Neural progenitor cell (in vitro differentiated cells): ENCODE measurements around the gene OLFM1. TPM values are rescaled to one million over a fixed set of nuclear protein-coding genes. Genes with fewer than 3 reads are reported as not detected.

Experiments
- DNase-seq: peaks from one replicate; pipeline ENCODE4 v3.0.0-alpha.2; 2016; ENCODE audit warnings: low spot score
- H2AFZ ChIP-seq: fragments of 200-600 bp; sonication (generic); replicated peaks from 2 replicates; pipeline ENCODE4 v1.6.1; 2016; ENCODE audit warnings: antibody characterized with exemption
- H3F3A ChIP-seq: fragments of 200-600 bp; sonication (generic); 2 replicates; pipeline ENCODE4 v1.6.1; 2016; ENCODE audit warnings: antibody characterized with exemption, low read depth
- H3K27ac ChIP-seq: fragments of 200-600 bp; sonication (generic); 2 replicates; pipeline ENCODE4 v1.5.1; 2016; ENCODE audit warnings: mild to moderate bottlenecking
- H3K27me3 ChIP-seq: fragments of 200-600 bp; sonication (generic); 2 replicates; pipeline ENCODE4 v1.6.1; 2016; ENCODE audit warnings: mild to moderate bottlenecking, moderate library complexity
- H3K36me3 ChIP-seq: fragments of 200-600 bp; sonication (generic); 2 replicates; pipeline ENCODE4 v1.5.1; 2016
- H3K4me1 ChIP-seq: fragments of 200-600 bp; sonication (generic); 2 replicates; pipeline ENCODE4 v1.6.1; 2016; ENCODE audit warnings: mixed run types
- H3K4me2 ChIP-seq: fragments of 200-600 bp; sonication (generic); 2 replicates; pipeline ENCODE4 v1.6.1; 2016
- H3K4me3 ChIP-seq: fragments of 200-600 bp; sonication (generic); 2 replicates; pipeline ENCODE4 v1.5.1; 2016
- H3K79me2 ChIP-seq: fragments of 200-600 bp; sonication (generic); 2 replicates; pipeline ENCODE4 v1.6.1; 2016; ENCODE audit warnings: low read depth
- H3K9ac ChIP-seq: fragments of 200-600 bp; sonication (generic); 2 replicates; pipeline ENCODE4 v1.6.1; 2016
- H3K9me3 ChIP-seq: fragments of 200-600 bp; sonication (generic); 2 replicates; pipeline ENCODE4 v1.5.1; 2016; ENCODE audit warnings: low read depth
- H4K20me1 ChIP-seq: fragments of 200-600 bp; sonication (generic); 2 replicates; pipeline ENCODE4 v1.6.1; 2016; ENCODE audit warnings: low read depth
- H3K27ac Mint-ChIP-seq: 3 replicates; pipeline ENCODE4 v1.8.0; 2021; ENCODE audit warnings: mixed read lengths
- H3K27me3 Mint-ChIP-seq: 2 replicates; pipeline ENCODE4 v1.8.0; 2022; ENCODE audit warnings: low read depth, mild to moderate bottlenecking, inconsistent platforms, moderate library complexity, mixed read lengths; ENCODE audit not compliant: insufficient read depth
- H3K36me3 Mint-ChIP-seq: 3 replicates; pipeline ENCODE4 v1.8.0; 2021; ENCODE audit warnings: mixed read lengths
- H3K4me1 Mint-ChIP-seq: 3 replicates; pipeline ENCODE4 v1.8.0; 2021; ENCODE audit warnings: mixed read lengths
- H3K4me3 Mint-ChIP-seq: 3 replicates; pipeline ENCODE4 v1.8.0; 2021; ENCODE audit warnings: mild to moderate bottlenecking, moderate library complexity, mixed read lengths
- H3K9me3 Mint-ChIP-seq: 3 replicates; pipeline ENCODE4 v1.8.0; 2020; ENCODE audit warnings: mixed read lengths
- CTCF ChIP-seq: fragments of 200-600 bp; sonication (generic); IDR thresholded peaks from 2 replicates; pipeline ENCODE4 v1.5.1; 2017; ENCODE audit warnings: antibody characterized with exemption, mild to moderate bottlenecking
- EZH2 ChIP-seq: fragments of 200-600 bp; sonication (generic); IDR thresholded peaks from 2 replicates; pipeline ENCODE4 v1.6.1; 2017; ENCODE audit warnings: antibody characterized with exemption, mild to moderate bottlenecking, moderate library complexity
- EZH2phosphoT487 ChIP-seq: fragments of 200-600 bp; sonication (generic); IDR thresholded peaks from 2 replicates; pipeline ENCODE4 v1.6.1; 2017; ENCODE audit warnings: antibody characterized with exemption
- total RNA-seq: library from RNA; depleted of rRNA; stranded (reverse); fragments of >200 nt; gene quantifications from 2 replicates; pipeline ENCODE4 v1.2.3, GENCODE V29; 2015; ENCODE audit warnings: low replicate concordance

The OLFM1 gene
- total RNA-seq, 1 donor from 2014 or later = 4.0 TPM

GRCh38 chr9:135139366-135139959 lies 52.0 kb downstream of the OLFM1 start:
- Histone ChIP-seq H3K4me1 (peaks cover 17% of the 10 kb centered on the region), H2AFZ (no peak overlapping the region), H3K9ac (no peak overlapping the region), H3K4me3 (no peak overlapping the region), H4K20me1 (peaks cover 20% of the 10 kb centered on the region), H3K79me2 (no peaks in the 10 kb centered on the region), H3K9me3 (no peaks in the 10 kb centered on the region), H3K27me3 (peaks cover 9% of the 10 kb centered on the region), H3K4me2 (no peak overlapping the region), H3F3A (peaks cover 29% of the 10 kb centered on the region), H3K27ac (no peak overlapping the region), H3K36me3 (no peaks in the 10 kb centered on the region)
- DNase-seq = no peak
- H3K27me3 Mint-ChIP-seq = peaks cover 24% of the 10 kb centered on the region
- H3K9me3 Mint-ChIP-seq = peaks cover 10% of the 10 kb centered on the region
- no peak overlapping the region for H3K4me3 Mint-ChIP-seq
- peaks cover 14% of the 10 kb centered on the region for H3K4me1 Mint-ChIP-seq
- TF ChIP-seq EZH2phosphoT487 = no peak
- TF ChIP-seq EZH2 = no peak
- no peak for TF ChIP-seq CTCF
- no peaks in the 10 kb centered on the region for H3K36me3 Mint-ChIP-seq
- peak overlapping the region; percentile 78 for H3K27ac Mint-ChIP-seq

DNA sequence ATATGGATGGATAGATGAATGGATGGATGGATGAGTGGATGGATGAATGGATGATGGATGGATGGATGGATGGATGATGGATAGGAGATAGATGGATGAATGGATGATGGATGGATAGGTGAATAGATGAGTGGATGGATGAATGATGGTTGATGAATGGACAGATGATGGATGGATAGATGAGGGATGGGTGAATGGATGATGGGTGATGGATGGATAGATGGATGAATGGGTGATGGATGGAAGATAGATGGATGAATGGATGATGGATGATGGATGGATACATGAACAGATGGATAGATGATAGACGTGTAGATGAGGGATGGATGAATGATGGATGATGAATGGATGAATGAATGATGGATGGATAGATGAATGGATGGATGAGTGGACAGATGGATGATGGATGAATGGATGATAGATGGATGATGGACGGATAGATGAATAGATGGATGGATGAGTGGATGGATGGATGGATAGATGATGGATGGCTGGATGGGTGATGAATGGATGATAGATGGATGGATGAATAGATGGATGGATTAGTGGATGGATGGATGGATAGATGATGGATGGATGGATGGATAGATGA lies 53.8 kb downstream of the OLFM1 start:
- Histone ChIP-seq H3K27me3 (no peaks in the 10 kb centered on the region), H3K36me3 (no peaks in the 10 kb centered on the region), H3K9ac (no peak overlapping the region), H2AFZ (no peak overlapping the region), H3K4me2 (no peak overlapping the region), H4K20me1 (peaks cover 18% of the 10 kb centered on the region), H3F3A (peaks cover 25% of the 10 kb centered on the region), H3K79me2 (no peaks in the 10 kb centered on the region), H3K27ac (no peak overlapping the region), H3K9me3 (no peaks in the 10 kb centered on the region), H3K4me1 (peaks cover 17% of the 10 kb centered on the region), H3K4me3 (no peak overlapping the region)
- H3K36me3 Mint-ChIP-seq = no peaks in the 10 kb centered on the region
- peaks cover 14% of the 10 kb centered on the region for H3K9me3 Mint-ChIP-seq
- peaks cover 14% of the 10 kb centered on the region for H3K4me1 Mint-ChIP-seq
- peaks cover 23% of the 10 kb centered on the region for H3K27me3 Mint-ChIP-seq
- no peak overlapping the region for H3K27ac Mint-ChIP-seq
- DNase-seq = no peak
- TF ChIP-seq EZH2 (no peak), CTCF (no peak), EZH2phosphoT487 (no peak)
- H3K4me3 Mint-ChIP-seq = no peak overlapping the region

- Histone ChIP-seq H3K27ac (no peak overlapping the region), H3K36me3 (no peaks in the 10 kb centered on the region), H3K4me3 (no peak overlapping the region), H3K4me1 (no peaks in the 10 kb centered on the region), H4K20me1 (no peaks in the 10 kb centered on the region), H3K9ac (no peak overlapping the region), H3K4me2 (no peak overlapping the region), H3K27me3 (no peaks in the 10 kb centered on the region), H3F3A (no peaks in the 10 kb centered on the region), H2AFZ (no peak overlapping the region), H3K79me2 (no peaks in the 10 kb centered on the region), H3K9me3 (no peaks in the 10 kb centered on the region)
- no peaks in the 10 kb centered on the region for H3K36me3 Mint-ChIP-seq
- H3K27ac Mint-ChIP-seq = no peak overlapping the region
- H3K27me3 Mint-ChIP-seq = peaks cover 15% of the 10 kb centered on the region
- H3K9me3 Mint-ChIP-seq = peaks cover 8% of the 10 kb centered on the region
- TF ChIP-seq EZH2phosphoT487 (no peak), EZH2 (no peak), CTCF (no peak)
- no peak overlapping the region for H3K4me3 Mint-ChIP-seq
- peaks cover 8% of the 10 kb centered on the region for H3K4me1 Mint-ChIP-seq
- no peak for DNase-seq
These were observed 57.2 kb downstream of the OLFM1 start for GRCh38 chr9:135144581-135145170.
